Nephron (organoid): Measurements from ENCODE around the gene ESYT2.

Source experiments
- H3K27ac Mint-ChIP-seq, 3 experiments: 2 replicates each; pipeline ENCODE4 v1.8.0; 2020; ENCODE audit warnings: mixed read lengths in 3 of 3, mild to moderate bottlenecking in 2 of 3, moderate library complexity in 1 of 3
- H3K27me3 Mint-ChIP-seq: 2 replicates; pipeline ENCODE4 v1.8.0; 2021; ENCODE audit warnings: low read depth, mild to moderate bottlenecking, moderate library complexity, mixed read lengths
- H3K36me3 Mint-ChIP-seq: 2 replicates; pipeline ENCODE4 v1.8.0; 2020; ENCODE audit warnings: low read depth, mixed read lengths
- H3K4me1 Mint-ChIP-seq: 2 replicates; pipeline ENCODE4 v1.8.0; 2020; ENCODE audit warnings: mixed read lengths
- H3K4me3 Mint-ChIP-seq, 3 experiments: 2 replicates each; pipeline ENCODE4 v1.8.0; 2020; ENCODE audit warnings: mild to moderate bottlenecking in 3 of 3, mixed read lengths in 3 of 3, moderate library complexity in 2 of 3
- H3K9me3 Mint-ChIP-seq: 2 replicates; pipeline ENCODE4 v1.8.0; 2020; ENCODE audit warnings: mixed read lengths
- TF ChIP-seq, protein P1 (sequence below), 3 experiments: fragments of 200-600 bp; sonication (generic); IDR thresholded peaks; one replicate each; pipeline ENCODE4 v1.5.0; 2021; ENCODE audit warnings: antibody characterized with exemption in 3 of 3; ENCODE audit not compliant: unreplicated experiment in 3 of 3

ESYT2 gene

DNA sequence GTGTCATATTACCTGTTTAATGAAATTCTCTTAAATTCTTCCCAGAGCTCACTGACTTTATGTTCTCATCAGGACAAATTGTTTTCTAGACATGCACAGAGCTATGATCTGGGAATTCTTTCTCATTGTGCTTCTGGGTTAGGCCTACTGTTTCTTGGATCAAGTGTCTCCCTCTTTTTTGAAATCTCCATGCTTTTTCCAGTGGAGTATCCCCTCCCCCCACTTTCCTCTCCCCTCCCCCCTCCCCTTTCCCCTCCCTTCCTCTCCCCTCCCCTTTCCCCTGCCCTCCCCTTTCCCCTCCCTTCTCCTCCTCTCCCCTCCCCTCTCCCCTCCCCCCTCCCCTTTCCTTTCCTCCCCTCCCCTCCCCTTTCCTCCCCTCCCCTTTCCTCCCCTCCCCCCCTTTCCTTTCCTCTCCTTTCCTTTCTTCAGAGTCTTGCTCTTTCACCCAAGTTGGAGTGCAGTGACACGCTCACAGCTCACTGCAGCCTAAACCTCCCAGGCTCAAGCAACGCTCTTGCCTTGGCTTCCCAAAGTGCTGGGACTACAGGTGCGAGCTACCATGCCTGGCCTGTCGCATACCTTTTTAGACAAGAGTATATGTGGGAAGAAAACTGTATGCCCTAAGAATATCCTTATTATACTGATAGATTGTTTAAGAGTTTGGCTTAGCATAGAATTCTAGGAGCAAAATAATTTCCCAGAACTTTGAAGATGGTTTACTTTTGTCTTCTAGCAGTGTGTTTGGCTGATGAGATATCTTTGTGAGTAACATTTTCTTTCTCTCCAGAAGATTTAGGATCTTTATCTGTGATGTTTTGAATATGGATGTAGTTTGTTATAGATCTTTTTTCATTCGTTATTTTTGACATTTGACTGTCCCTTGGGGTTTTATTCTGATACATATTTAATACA is 29.5 kb upstream of the ESYT2 start:
- Mint-ChIP-seq H3K27ac (peak overlapping the region; percentile 73 to 92 (median 86)), H3K36me3 (no peaks in the 10 kb centered on the region), H3K9me3 (no peaks in the 10 kb centered on the region), H3K27me3 (no peaks in the 10 kb centered on the region), H3K4me3 (peak overlapping the region; percentile 82 to 93 (median 89)), H3K4me1 (peaks cover 40% of the 10 kb centered on the region)
- TF ChIP-seq, protein P1, sequence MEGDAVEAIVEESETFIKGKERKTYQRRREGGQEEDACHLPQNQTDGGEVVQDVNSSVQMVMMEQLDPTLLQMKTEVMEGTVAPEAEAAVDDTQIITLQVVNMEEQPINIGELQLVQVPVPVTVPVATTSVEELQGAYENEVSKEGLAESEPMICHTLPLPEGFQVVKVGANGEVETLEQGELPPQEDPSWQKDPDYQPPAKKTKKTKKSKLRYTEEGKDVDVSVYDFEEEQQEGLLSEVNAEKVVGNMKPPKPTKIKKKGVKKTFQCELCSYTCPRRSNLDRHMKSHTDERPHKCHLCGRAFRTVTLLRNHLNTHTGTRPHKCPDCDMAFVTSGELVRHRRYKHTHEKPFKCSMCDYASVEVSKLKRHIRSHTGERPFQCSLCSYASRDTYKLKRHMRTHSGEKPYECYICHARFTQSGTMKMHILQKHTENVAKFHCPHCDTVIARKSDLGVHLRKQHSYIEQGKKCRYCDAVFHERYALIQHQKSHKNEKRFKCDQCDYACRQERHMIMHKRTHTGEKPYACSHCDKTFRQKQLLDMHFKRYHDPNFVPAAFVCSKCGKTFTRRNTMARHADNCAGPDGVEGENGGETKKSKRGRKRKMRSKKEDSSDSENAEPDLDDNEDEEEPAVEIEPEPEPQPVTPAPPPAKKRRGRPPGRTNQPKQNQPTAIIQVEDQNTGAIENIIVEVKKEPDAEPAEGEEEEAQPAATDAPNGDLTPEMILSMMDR (IDR thresholded peaks at IDR 0.05; ENCODE audit: unreplicated experiment in 3 of 3) = no peak

DNA sequence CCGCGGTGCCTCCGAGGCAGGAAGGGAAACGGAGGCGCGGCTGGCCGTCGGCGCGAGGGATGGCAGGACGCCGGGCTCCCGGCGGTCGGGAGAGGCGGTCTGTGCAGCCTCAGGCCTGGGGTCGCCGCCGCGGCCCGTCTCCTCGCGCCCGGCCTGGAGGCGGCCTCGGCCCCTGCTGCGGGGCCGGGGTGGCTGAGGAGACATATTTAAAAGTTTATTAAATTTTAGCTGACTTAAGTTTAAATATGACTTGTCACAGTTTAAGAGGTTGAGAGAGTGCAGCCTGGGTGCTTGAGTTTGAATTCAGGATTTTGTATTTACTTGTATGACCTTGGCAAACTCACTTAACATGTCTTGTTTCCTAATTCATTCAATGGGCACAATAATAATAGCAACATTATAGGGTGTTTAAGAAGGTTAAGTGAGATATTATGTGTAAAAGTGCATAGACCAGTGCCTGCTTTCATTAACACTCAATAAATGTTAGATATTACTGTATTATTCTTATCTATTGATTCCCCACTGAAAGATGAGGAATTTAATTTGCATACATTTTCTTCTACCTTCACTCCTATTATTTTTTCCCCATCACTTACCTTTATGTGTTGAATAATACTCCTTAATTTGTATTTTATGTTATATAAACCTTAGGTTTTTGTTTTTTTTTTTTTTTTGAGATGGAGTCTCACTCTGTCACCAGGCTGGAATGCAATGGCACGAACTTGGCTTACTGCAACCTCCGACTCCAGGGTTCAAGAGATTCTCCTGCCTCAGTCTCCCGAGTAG is 27.8 kb upstream of the ESYT2 start:
- H3K36me3 Mint-ChIP-seq = no peaks in the 10 kb centered on the region
- no peaks in the 10 kb centered on the region for H3K9me3 Mint-ChIP-seq
- TF ChIP-seq, protein P1 (IDR thresholded peaks at IDR 0.05; ENCODE audit: unreplicated experiment in 3 of 3) = no peak
- peak overlapping the region in 1 of 3 experiments; percentile 46 for H3K27ac Mint-ChIP-seq
- peak overlapping the region; percentile 93 to 100 (median 99) for H3K4me3 Mint-ChIP-seq
- H3K27me3 Mint-ChIP-seq = no peaks in the 10 kb centered on the region
- peaks cover 33% of the 10 kb centered on the region for H3K4me1 Mint-ChIP-seq

DNA sequence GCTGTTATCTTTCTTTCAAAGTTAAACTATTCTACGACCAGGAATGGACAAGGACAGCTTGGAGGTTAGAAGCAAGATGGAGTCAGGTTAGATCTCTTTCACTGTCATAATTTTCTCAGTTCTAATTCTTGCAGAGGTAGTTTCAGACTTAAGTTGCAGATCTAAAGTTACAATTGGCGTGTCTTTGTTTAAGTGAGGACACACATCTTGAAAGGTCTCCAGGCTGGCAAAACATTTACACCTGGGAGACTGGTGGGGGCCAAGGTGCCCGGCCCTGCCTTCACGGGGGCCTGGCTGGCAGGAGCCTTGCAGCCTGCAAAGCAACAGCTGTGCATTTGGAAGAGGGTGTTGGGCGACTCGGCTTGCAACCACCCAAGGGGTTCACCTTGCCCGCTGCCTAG is 25.4 kb upstream of the ESYT2 start:
- TF ChIP-seq, protein P1 (IDR thresholded peaks at IDR 0.05; ENCODE audit: unreplicated experiment in 3 of 3) = no peak
- no peaks in the 10 kb centered on the region for H3K9me3 Mint-ChIP-seq
- H3K4me3 Mint-ChIP-seq = peak overlapping the region; percentile 88 to 100 (median 88)
- no peaks in the 10 kb centered on the region for H3K27me3 Mint-ChIP-seq
- H3K36me3 Mint-ChIP-seq = no peaks in the 10 kb centered on the region
- peak overlapping the region; percentile 58 to 85 (median 81) for H3K27ac Mint-ChIP-seq
- H3K4me1 Mint-ChIP-seq = peaks cover 23% of the 10 kb centered on the region

DNA sequence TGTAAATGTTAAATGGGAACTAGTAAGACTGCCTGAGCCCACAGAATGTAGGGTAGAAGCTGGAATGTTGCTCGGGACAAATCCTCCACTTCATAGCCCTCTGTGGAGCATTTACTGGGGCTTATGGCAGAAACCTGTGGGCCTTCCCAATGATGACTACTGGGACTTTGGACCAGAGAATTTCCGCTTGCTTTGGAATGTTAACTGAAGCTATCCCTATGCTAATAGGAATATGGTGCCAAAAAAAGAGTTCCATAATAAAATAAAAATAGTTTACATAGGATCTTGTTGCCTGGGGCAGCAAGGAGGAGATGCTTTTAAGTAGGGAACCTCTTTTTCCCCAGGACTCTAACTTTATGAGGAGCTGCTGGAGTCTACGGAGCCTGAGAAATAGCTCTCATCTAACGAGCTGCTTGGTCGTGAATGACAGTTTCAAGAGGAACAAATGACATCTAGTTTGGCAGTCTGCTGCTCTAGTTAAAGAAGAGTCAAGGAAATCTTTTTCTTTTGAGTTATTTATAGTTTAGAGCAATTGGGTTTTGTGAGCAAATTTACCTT is 21.3 kb upstream of the ESYT2 start:
- Mint-ChIP-seq H3K27me3 (no peaks in the 10 kb centered on the region), H3K4me1 (no peaks in the 10 kb centered on the region), H3K9me3 (peaks cover 2% of the 10 kb centered on the region), H3K27ac (peak overlapping the region in 1 of 3 experiments; percentile 60), H3K36me3 (no peaks in the 10 kb centered on the region), H3K4me3 (no peak overlapping the region)
- TF ChIP-seq, protein P1 (IDR thresholded peaks at IDR 0.05; ENCODE audit: unreplicated experiment in 3 of 3) = no peak

DNA sequence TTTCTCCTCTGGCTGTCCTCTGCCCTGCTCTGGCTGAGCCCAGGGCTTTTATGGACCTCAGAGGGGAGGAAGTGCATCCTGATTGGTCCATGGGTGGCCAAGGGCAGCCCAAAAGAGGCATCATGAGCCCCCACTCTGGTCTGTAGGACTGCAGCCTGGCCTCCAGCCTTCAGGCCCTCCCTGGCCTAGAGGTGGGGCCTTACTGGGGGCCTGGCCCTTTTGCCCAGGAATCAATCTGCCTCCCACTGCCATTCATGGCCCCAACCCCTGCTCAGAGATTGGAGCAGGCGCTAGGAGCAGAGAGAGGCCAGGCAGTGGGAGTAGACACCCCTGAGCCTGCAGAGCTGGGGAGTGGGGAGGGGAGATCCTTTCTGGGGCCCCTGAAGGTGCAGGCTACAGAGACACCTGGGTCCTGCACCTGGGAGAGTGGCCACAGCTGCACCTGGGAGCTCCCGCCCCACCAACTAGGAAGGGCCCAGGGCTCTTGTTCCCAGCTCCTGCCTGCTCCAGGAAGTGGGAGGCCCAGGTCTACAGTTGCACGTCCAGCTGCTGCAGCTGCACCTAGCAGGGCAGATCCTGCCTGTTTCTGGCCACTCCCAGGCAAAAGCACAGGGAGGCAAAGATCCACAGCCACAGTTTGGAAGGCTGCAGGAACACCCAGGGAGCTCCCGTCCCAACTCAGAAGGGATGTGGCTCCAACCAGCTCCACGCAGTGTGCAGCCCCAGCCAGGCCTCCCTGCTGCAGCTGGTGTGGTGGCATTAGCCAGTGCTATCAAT is 20.6 kb upstream of the ESYT2 start:
- TF ChIP-seq, protein P1 (IDR thresholded peaks at IDR 0.05; ENCODE audit: unreplicated experiment in 3 of 3) = no peak
- peaks cover 2% of the 10 kb centered on the region for H3K9me3 Mint-ChIP-seq
- no peaks in the 10 kb centered on the region for H3K36me3 Mint-ChIP-seq
- H3K4me1 Mint-ChIP-seq = no peaks in the 10 kb centered on the region
- H3K27me3 Mint-ChIP-seq = peaks cover 1% of the 10 kb centered on the region
- H3K4me3 Mint-ChIP-seq = no peak overlapping the region
- peak overlapping the region in 1 of 3 experiments; percentile 60 for H3K27ac Mint-ChIP-seq
